WI38 (cell line): ENCODE data around the gene CCL15.
"Not testable (repeated sequence)": the region's sequence is repeated elsewhere in the genome, so short reads cannot be mapped to it uniquely, and the experiment has no call there.

Source experiments
- H3K4me3 ChIP-seq: 2 replicates; pipeline ENCODE4 v1.5.1; 2011; ENCODE audit warnings: low read depth, mild to moderate bottlenecking, control low read depth, low read length
- CTCF ChIP-seq: IDR thresholded peaks from 2 replicates; pipeline ENCODE4 v1.5.1; 2012; ENCODE audit warnings: low read depth, mild to moderate bottlenecking, control low read depth, low read length

CCL15 gene

GRCh38 chr17:36024106-36024869, 22.9 kb upstream of the CCL15 start:
- no peak overlapping the region for H3K4me3 ChIP-seq
- no peak for TF ChIP-seq CTCF

GRCh38 chr17:36019423-36019822, 18.1 kb upstream of the CCL15 start:
- H3K4me3 ChIP-seq, result no peak overlapping the region
- no peak for TF ChIP-seq CTCF

- H3K4me3 ChIP-seq, result no peak within 1 kb of the TSS
- no peak for TF ChIP-seq CTCF
These were observed 16.4 kb upstream of the CCL15 start, which contains the start of gene CCL23 for GRCh38 chr17:36017799-36018198. Gene CCL23 (minus strand): TSS chr17:36017972. CDS start chr17:36017897, 75 bp downstream.

- no peak overlapping the region for H3K4me3 ChIP-seq
- TF ChIP-seq CTCF, result no peak
These were observed 15.2 kb upstream of the CCL15 start for GRCh38 chr17:36016555-36016954.

- not testable (repeated sequence) for H3K4me3 ChIP-seq
These were observed 14.5 kb upstream of the CCL15 start for GRCh38 chr17:36015895-36016294.

GRCh38 chr17:36014946-36015345, 13.6 kb upstream of the CCL15 start:
- no peak for TF ChIP-seq CTCF
- H3K4me3 ChIP-seq, result no peak overlapping the region

- TF ChIP-seq CTCF, result no peak
- no peak overlapping the region for H3K4me3 ChIP-seq
These were observed 9.8 kb upstream of the CCL15 start for GRCh38 chr17:36011201-36011600.
